Natural killer cell (primary cell): Measurements from ENCODE around the gene ASPSCR1. TPM values are rescaled to one million over a fixed set of nuclear protein-coding genes. Genes with fewer than 3 reads are reported as not detected.

Source experiments
- ATAC-seq, 3 donors: fragments of 150-1000 bp in 2 of 3; fragments of 200-7000 bp in 1 of 3; cut with Tn5 transposase; 1 replicate in 1 of 3; 2 replicates in 2 of 3; pipeline ENCODE4 v1.10.0; 2021; ENCODE audit warnings: mild to moderate bottlenecking in 2 of 3, moderate library complexity in 2 of 3
- DNase-seq, 2 donors: peaks; one replicate each; pipeline versions ENCODE4 v3.0.0 to v3.0.0-alpha.2; 2013 to 2021; ENCODE audit warnings: mixed read lengths in 1 of 2
- H3K27ac ChIP-seq: one replicate; pipeline ENCODE4 v1.5.1; 2013; ENCODE audit warnings: mild to moderate bottlenecking, low read length
- H3K27me3 ChIP-seq: one replicate; pipeline ENCODE4 v1.6.1; 2013; ENCODE audit warnings: low read length; ENCODE audit not compliant: control insufficient read depth, insufficient read depth
- H3K36me3 ChIP-seq: one replicate; pipeline ENCODE4 v1.6.1; 2013; ENCODE audit warnings: low read length; ENCODE audit not compliant: control insufficient read depth, insufficient read depth
- H3K4me1 ChIP-seq: one replicate; pipeline ENCODE4 v1.6.1; 2013; ENCODE audit warnings: low read length; ENCODE audit not compliant: control insufficient read depth, insufficient read depth
- H3K4me3 ChIP-seq: one replicate; pipeline ENCODE4 v1.5.1; 2013; ENCODE audit warnings: low read length
- H3K9me3 ChIP-seq: one replicate; pipeline ENCODE4 v1.6.1; 2013; ENCODE audit warnings: low read length; ENCODE audit not compliant: control insufficient read depth, insufficient read depth
- H3K27ac Mint-ChIP-seq, 2 donors: one replicate each; pipeline ENCODE4 v1.8.0; 2022; ENCODE audit warnings: mild to moderate bottlenecking in 2 of 2, mixed read lengths in 2 of 2, moderate library complexity in 1 of 2
- H3K27me3 Mint-ChIP-seq, 2 donors: one replicate each; pipeline ENCODE4 v1.8.0; 2022; ENCODE audit warnings: low read depth in 2 of 2, mixed read lengths in 2 of 2
- H3K36me3 Mint-ChIP-seq: one replicate; pipeline ENCODE4 v1.8.0; 2022; ENCODE audit warnings: mixed read lengths
- H3K4me1 Mint-ChIP-seq, 2 donors: one replicate each; pipeline ENCODE4 v1.8.0; 2022; ENCODE audit warnings: mixed read lengths in 2 of 2
- H3K4me3 Mint-ChIP-seq: one replicate; pipeline ENCODE4 v1.8.0; 2022; ENCODE audit warnings: mild to moderate bottlenecking, moderate library complexity, mixed read lengths
- H3K9me3 Mint-ChIP-seq, 2 donors: one replicate each; pipeline ENCODE4 v1.8.0; 2022; ENCODE audit warnings: mixed read lengths in 2 of 2
- WGBS: methylation state at CpG from one replicate; pipeline ENCODE4 v1.1.7; 2013; ENCODE audit warnings: missing lambda C conversion rate; ENCODE audit not compliant: insufficient coverage; 5-methylcytosine and 5-hydroxymethylcytosine counted together
- intact Hi-C: fragments of 100-400 bp; cut with micrococcal nuclease; formaldehyde crosslinking; loops from one replicate; pipeline ENCODE4 v1.14.2; 2022
- total RNA-seq, 4 donors: library from RNA; stranded (reverse); fragments of 120-200 nt in 1 of 4; gene quantifications; one replicate each; pipeline versions ENCODE4 v1.2.3 to v1.2.4, GENCODE V29; 2013 to 2022
- TF ChIP-seq, protein P1 (sequence below): fragments of 200-600 bp; IDR thresholded peaks from one replicate; pipeline ENCODE4 v1.8.0; 2022; ENCODE audit warnings: antibody characterized with exemption

Gene ASPSCR1
- total RNA-seq, 3 donors from 2014 or later (not counting 1 experiment from before 2014, with no cell fraction given) = 29.7 to 43.5 (median 40.8) TPM

DNA sequence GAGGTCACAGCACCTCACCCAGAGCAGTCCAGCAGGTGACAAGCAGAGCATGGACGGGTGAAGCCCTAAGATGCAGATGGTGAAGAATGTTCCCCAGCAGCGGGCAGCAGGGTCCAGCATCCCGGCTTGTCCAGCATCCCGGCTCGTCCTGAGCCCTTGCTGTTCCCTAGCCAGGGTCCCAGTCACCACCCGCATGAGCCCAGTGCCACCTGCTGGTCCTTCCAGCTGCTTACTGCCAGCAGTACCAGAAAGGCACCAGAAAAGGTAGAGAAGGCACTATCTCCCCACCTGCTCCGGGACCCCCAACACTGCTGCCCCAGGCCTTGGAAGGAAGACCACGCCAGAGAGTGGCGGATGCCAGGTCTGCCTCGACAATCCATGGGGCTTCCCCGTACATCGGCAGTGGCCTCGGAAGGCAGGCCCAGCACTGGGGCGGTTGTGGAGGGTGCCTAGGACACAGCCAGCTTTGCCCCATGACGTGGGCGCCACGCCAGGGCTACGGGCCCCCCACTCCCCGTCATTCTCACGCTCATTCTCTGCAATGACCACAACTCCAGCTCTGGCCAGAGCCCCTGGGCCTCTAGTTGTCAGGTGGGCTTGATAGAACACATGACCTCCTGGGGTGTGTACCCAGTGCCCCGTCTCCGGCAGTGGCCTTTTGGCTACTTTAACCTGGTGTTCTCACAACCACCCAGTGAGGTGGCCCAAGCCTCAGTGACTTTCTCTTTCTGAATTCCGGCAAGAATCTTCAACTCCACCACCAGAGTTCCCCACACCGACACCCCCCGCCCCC, 43.9 kb downstream of the ASPSCR1 start:
- H3K9me3 Mint-ChIP-seq = no peaks in the 10 kb centered on the region
- intact Hi-C loops = no loop called here
- Histone ChIP-seq H3K36me3 (no peaks in the 10 kb centered on the region), H3K9me3 (no peaks in the 10 kb centered on the region), H3K4me1 (peaks cover 29% of the 10 kb centered on the region), H3K27ac (no peak overlapping the region), H3K27me3 (no peaks in the 10 kb centered on the region), H3K4me3 (peak overlapping the region; percentile 77)
- peak overlapping the region in 1 of 2 donors; percentile 92 for H3K27ac Mint-ChIP-seq
- ATAC-seq (no peak), DNase-seq (peak in 1 of 2 donors; percentile 75)
- TF ChIP-seq, protein P1, sequence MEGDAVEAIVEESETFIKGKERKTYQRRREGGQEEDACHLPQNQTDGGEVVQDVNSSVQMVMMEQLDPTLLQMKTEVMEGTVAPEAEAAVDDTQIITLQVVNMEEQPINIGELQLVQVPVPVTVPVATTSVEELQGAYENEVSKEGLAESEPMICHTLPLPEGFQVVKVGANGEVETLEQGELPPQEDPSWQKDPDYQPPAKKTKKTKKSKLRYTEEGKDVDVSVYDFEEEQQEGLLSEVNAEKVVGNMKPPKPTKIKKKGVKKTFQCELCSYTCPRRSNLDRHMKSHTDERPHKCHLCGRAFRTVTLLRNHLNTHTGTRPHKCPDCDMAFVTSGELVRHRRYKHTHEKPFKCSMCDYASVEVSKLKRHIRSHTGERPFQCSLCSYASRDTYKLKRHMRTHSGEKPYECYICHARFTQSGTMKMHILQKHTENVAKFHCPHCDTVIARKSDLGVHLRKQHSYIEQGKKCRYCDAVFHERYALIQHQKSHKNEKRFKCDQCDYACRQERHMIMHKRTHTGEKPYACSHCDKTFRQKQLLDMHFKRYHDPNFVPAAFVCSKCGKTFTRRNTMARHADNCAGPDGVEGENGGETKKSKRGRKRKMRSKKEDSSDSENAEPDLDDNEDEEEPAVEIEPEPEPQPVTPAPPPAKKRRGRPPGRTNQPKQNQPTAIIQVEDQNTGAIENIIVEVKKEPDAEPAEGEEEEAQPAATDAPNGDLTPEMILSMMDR = no peak
- peak overlapping the region; percentile 83 for H3K4me3 Mint-ChIP-seq
- H3K27me3 Mint-ChIP-seq = no peaks in the 10 kb centered on the region
- no peaks in the 10 kb centered on the region for H3K36me3 Mint-ChIP-seq
- WGBS = 49% methylated on average over 24 of the region's 25 CpGs
- peaks cover 7 to 34% of the 10 kb centered on the region in 2 donors for H3K4me1 Mint-ChIP-seq

DNA sequence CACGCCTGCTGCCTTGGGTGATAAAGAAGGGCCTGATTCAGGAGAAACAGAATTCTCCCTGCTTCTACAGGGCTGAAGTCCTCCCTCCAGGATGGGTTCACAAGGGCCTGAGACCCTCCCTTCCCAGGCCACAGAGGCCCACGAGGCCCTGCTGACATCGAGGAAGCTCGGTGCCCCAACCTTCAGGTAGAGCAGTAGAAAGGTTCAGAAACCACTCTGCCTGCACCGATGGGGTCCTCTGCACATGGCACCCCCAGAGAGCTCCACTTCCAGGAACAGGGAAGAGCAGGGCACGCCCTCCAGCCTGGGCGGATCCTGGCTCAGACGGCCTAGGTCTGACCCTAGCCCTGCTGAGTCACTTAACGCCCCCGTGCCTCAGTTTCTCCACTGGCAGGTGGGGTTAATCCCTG, 44.5 kb downstream of the ASPSCR1 start:
- Mint-ChIP-seq H3K4me1 (peaks cover 7 to 34% of the 10 kb centered on the region in 2 donors), H3K36me3 (no peaks in the 10 kb centered on the region), H3K27ac (peak overlapping the region in 1 of 2 donors; percentile 92), H3K9me3 (no peaks in the 10 kb centered on the region), H3K4me3 (peak overlapping the region; percentile 83), H3K27me3 (no peaks in the 10 kb centered on the region)
- TF ChIP-seq, protein P1 = no peak
- Histone ChIP-seq H3K4me1 (peaks cover 29% of the 10 kb centered on the region), H3K27me3 (no peaks in the 10 kb centered on the region), H3K27ac (no peak overlapping the region), H3K36me3 (no peaks in the 10 kb centered on the region), H3K4me3 (peak overlapping the region; percentile 77), H3K9me3 (no peaks in the 10 kb centered on the region)
- ATAC-seq = no peak
- peak in 1 of 2 donors; percentile 31 for DNase-seq
- intact Hi-C loops = loop anchor here (2.0 kb wide), 1 partner anchor 77 kb away; the partner anchor contains the start of gene FASN
- 2% methylated on average over 9 of the region's 10 CpGs for WGBS

DNA sequence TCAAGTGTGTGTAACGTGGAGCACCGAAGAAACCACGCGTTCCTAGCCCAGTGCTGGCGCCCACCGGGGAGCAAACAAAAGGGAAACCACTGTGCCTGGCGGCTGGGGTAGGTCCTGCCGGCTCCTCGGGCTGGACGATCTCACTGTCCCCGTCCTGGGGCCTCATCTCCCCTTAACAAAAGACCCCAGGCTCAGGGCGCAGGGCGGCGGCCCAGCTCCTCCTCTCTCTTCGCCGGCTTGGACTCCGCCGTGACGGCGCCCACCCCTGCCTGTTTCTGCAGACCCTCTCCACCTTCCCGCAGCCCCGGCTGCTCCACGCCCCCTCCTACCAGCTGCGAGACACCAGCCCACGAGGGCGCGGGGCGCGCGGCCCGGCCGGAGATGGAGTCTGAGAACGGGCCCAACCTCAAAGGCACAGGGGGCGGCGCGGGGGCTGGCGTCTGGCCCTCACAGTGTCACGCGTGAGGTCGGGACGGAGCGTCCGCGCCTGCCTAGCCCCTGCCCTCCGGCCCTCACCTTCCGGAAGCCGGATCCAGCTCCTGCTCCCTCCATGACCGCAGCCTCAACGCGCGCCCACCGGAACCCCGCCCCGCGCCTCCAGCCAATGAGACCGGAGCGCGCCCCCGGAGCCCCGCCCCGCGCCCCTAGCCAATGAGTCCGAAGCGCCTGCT, 45.0 kb downstream of the ASPSCR1 start, which contains the start of gene CENPX:
Gene CENPX (minus strand): TSS at position 569 of the 671 bp plus-strand sequence. CDS start 17 bp downstream, at position 552.
- peak within 1 kb of the TSS; percentile 38 for H3K27ac ChIP-seq
- peaks cover 29% of the 10 kb centered on the region for H3K4me1 ChIP-seq
- under 1% methylated on average over 64 of the region's 64 CpGs for WGBS
- ATAC-seq (peak in 1 of 3 donors; percentile 8), DNase-seq (no peak)
- Mint-ChIP-seq H3K9me3 (no peaks in the 10 kb centered on the region), H3K4me3 (peak within 1 kb of the TSS; percentile 83), H3K36me3 (no peaks in the 10 kb centered on the region), H3K4me1 (peaks cover 7 to 34% of the 10 kb centered on the region in 2 donors), H3K27ac (peak within 1 kb of the TSS in 1 of 2 donors; percentile 92), H3K27me3 (no peaks in the 10 kb centered on the region)
- no peaks in the 10 kb centered on the region for H3K9me3 ChIP-seq
- H3K36me3 ChIP-seq = no peaks in the 10 kb centered on the region
- no peaks in the 10 kb centered on the region for H3K27me3 ChIP-seq
- peak within 1 kb of the TSS; percentile 77 for H3K4me3 ChIP-seq
- intact Hi-C loops = loop anchor here (2.0 kb wide), 1 partner anchor 76 kb away; the partner anchor contains the start of gene FASN
- TF ChIP-seq, protein P1 = no peak
